ENCODE results near the gene TMEM158. TPM values are rescaled to one million over a fixed set of nuclear protein-coding genes. Genes with fewer than 3 reads are reported as not detected.
A peak's percentile ranks its signal among the peaks of the same experiment; 100 is the strongest.

TMEM158 gene
- total RNA-seq, 1 experiment from 2014 or later = 7.3 TPM

DNA sequence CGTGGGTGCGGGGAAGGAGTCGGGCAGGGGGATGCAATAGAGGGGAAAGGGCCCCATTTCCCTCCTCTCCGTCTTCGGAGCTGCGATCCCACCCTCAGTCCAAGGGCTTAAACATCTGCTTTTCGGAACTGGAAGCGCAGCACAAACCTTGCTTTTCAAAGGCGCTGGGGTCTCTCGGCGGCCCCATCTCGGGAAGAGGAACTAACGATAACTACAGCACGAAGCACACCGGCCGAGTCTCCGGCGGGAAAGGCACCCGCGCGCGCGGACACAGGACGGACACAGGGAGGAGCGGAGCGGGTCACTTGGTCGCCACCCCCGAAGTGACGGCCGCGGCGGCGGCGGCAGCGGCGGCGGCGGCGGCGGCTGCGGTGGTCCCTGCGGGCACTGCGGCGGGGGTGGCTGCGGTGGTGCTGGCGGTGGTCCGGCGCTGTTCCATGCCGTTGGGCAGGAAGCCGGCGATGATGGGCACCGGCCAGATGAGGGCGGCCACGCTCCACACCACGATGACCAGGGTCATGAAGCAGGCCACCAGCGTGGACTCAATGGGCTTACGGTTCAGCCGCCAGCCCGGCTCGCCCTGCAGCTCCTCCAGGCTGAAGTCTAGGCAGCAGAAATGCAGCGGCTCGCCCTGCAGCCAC is 1.1 kb downstream of the TMEM158 start:
- ChIA-PET CTCF (interaction anchor here (0.6 to 1.2 kb wide), 2 partner anchors 194 to 283 kb away, joined by 3 read pairs; no protein-coding TSS in a partner anchor), POLR2A (no interaction called here)
- in situ Hi-C loops (cut with HindIII; ENCODE audit: low pct_unique_long_range_greater_than_20kb, low sequenced_read_pairs) = no loop called here
- BruUV-seq (replicated peaks) = no TSS peak
- DNase-seq (ENCODE audit: low read depth, low spot score) = no peak
- no peaks in the 10 kb centered on the region; the same call in 1 of the 2 replicates for H3K27me3 ChIP-seq (ENCODE audit: control insufficient read depth, insufficient read depth, low read length)
- H3K4me1 ChIP-seq (ENCODE audit: control insufficient read depth, insufficient read depth, low read length) = peaks cover 6% of the 10 kb centered on the region
- peak overlapping the region; percentile 34; the same call in 1 of the 2 replicates for H3K27ac ChIP-seq (ENCODE audit: low read length)
- TF ChIP-seq, protein P1, sequence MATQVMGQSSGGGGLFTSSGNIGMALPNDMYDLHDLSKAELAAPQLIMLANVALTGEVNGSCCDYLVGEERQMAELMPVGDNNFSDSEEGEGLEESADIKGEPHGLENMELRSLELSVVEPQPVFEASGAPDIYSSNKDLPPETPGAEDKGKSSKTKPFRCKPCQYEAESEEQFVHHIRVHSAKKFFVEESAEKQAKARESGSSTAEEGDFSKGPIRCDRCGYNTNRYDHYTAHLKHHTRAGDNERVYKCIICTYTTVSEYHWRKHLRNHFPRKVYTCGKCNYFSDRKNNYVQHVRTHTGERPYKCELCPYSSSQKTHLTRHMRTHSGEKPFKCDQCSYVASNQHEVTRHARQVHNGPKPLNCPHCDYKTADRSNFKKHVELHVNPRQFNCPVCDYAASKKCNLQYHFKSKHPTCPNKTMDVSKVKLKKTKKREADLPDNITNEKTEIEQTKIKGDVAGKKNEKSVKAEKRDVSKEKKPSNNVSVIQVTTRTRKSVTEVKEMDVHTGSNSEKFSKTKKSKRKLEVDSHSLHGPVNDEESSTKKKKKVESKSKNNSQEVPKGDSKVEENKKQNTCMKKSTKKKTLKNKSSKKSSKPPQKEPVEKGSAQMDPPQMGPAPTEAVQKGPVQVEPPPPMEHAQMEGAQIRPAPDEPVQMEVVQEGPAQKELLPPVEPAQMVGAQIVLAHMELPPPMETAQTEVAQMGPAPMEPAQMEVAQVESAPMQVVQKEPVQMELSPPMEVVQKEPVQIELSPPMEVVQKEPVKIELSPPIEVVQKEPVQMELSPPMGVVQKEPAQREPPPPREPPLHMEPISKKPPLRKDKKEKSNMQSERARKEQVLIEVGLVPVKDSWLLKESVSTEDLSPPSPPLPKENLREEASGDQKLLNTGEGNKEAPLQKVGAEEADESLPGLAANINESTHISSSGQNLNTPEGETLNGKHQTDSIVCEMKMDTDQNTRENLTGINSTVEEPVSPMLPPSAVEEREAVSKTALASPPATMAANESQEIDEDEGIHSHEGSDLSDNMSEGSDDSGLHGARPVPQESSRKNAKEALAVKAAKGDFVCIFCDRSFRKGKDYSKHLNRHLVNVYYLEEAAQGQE (IDR thresholded peaks at IDR 0.05; ENCODE audit: insufficient read depth in 1 of 2, low read depth in 2 of 2, low read length in 1 of 2) = no peak
- no peak for TF ChIP-seq POLR2AphosphoS5 (IDR thresholded peaks at IDR 0.05; ENCODE audit: low read depth, low read length)
- TF ChIP-seq, protein P2, sequence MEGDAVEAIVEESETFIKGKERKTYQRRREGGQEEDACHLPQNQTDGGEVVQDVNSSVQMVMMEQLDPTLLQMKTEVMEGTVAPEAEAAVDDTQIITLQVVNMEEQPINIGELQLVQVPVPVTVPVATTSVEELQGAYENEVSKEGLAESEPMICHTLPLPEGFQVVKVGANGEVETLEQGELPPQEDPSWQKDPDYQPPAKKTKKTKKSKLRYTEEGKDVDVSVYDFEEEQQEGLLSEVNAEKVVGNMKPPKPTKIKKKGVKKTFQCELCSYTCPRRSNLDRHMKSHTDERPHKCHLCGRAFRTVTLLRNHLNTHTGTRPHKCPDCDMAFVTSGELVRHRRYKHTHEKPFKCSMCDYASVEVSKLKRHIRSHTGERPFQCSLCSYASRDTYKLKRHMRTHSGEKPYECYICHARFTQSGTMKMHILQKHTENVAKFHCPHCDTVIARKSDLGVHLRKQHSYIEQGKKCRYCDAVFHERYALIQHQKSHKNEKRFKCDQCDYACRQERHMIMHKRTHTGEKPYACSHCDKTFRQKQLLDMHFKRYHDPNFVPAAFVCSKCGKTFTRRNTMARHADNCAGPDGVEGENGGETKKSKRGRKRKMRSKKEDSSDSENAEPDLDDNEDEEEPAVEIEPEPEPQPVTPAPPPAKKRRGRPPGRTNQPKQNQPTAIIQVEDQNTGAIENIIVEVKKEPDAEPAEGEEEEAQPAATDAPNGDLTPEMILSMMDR (IDR thresholded peaks at IDR 0.05) = peak; percentile 86
- no peaks in the 10 kb centered on the region for H3K9me3 ChIP-seq (ENCODE audit: control insufficient read depth, insufficient read depth, low read depth, low read length)
- H3K4me3 ChIP-seq (ENCODE audit: low read depth in 2 of 2, low read length in 2 of 2) = peak overlapping the region; percentile 52 to 64
- intact Hi-C loops (cut with micrococcal nuclease; ENCODE audit: unreplicated experiment) = no loop called here
- no peaks in the 10 kb centered on the region for H3K36me3 ChIP-seq (ENCODE audit: control insufficient read depth, insufficient read depth, low read length)
- ATAC-seq = peak; percentile 90

GRCh38 chr3:45223889-45224727 is 2.0 kb downstream of the TMEM158 start:
- in situ Hi-C loops (cut with HindIII; ENCODE audit: low pct_unique_long_range_greater_than_20kb, low sequenced_read_pairs) (no loop called here), intact Hi-C loops (cut with micrococcal nuclease; ENCODE audit: unreplicated experiment) (no loop called here)
- ATAC-seq (no peak), DNase-seq (ENCODE audit: low read depth, low spot score) (no peak)
- peak overlapping the region; percentile 52 to 64 for H3K4me3 ChIP-seq (ENCODE audit: low read depth in 2 of 2, low read length in 2 of 2)
- no peaks in the 10 kb centered on the region; the same call in 1 of the 2 replicates for H3K27me3 ChIP-seq (ENCODE audit: control insufficient read depth, insufficient read depth, low read length)
- ChIA-PET CTCF (interaction anchor here (0.6 to 1.2 kb wide), 3 partner anchors 132 to 284 kb away, joined by 3 to 4 read pairs (median 3); no protein-coding TSS in a partner anchor), POLR2A (no interaction called here)
- no TSS peak for BruUV-seq (replicated peaks)
- no peaks in the 10 kb centered on the region for H3K9me3 ChIP-seq (ENCODE audit: control insufficient read depth, insufficient read depth, low read depth, low read length)
- H3K4me1 ChIP-seq (ENCODE audit: control insufficient read depth, insufficient read depth, low read length) = peaks cover 6% of the 10 kb centered on the region
- peak overlapping the region; percentile 34; the same call in 1 of the 2 replicates for H3K27ac ChIP-seq (ENCODE audit: low read length)
- no peaks in the 10 kb centered on the region for H3K36me3 ChIP-seq (ENCODE audit: control insufficient read depth, insufficient read depth, low read length)
- TF ChIP-seq SIN3A (IDR thresholded peaks at IDR 0.05; ENCODE audit: borderline replicate concordance, insufficient read depth, low read depth, low read length) = no peak
- TF ChIP-seq, protein P2 (IDR thresholded peaks at IDR 0.05) = no peak
- no peak for TF ChIP-seq TCF7L2 (IDR thresholded peaks at IDR 0.05; ENCODE audit: low read depth, low read length)
- TF ChIP-seq POLR2AphosphoS5 (IDR thresholded peaks at IDR 0.05; ENCODE audit: low read depth, low read length) = no peak
- TF ChIP-seq, protein P1 (IDR thresholded peaks at IDR 0.05; ENCODE audit: insufficient read depth in 1 of 2, low read depth in 2 of 2, low read length in 1 of 2) = no peak

Data from Panc1 (cell line).